ENCODE data around the gene PTPRQ.

- TF ChIP-seq, protein P1, sequence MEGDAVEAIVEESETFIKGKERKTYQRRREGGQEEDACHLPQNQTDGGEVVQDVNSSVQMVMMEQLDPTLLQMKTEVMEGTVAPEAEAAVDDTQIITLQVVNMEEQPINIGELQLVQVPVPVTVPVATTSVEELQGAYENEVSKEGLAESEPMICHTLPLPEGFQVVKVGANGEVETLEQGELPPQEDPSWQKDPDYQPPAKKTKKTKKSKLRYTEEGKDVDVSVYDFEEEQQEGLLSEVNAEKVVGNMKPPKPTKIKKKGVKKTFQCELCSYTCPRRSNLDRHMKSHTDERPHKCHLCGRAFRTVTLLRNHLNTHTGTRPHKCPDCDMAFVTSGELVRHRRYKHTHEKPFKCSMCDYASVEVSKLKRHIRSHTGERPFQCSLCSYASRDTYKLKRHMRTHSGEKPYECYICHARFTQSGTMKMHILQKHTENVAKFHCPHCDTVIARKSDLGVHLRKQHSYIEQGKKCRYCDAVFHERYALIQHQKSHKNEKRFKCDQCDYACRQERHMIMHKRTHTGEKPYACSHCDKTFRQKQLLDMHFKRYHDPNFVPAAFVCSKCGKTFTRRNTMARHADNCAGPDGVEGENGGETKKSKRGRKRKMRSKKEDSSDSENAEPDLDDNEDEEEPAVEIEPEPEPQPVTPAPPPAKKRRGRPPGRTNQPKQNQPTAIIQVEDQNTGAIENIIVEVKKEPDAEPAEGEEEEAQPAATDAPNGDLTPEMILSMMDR (IDR thresholded peaks at IDR 0.05): no peak
- TF ChIP-seq, protein P2, sequence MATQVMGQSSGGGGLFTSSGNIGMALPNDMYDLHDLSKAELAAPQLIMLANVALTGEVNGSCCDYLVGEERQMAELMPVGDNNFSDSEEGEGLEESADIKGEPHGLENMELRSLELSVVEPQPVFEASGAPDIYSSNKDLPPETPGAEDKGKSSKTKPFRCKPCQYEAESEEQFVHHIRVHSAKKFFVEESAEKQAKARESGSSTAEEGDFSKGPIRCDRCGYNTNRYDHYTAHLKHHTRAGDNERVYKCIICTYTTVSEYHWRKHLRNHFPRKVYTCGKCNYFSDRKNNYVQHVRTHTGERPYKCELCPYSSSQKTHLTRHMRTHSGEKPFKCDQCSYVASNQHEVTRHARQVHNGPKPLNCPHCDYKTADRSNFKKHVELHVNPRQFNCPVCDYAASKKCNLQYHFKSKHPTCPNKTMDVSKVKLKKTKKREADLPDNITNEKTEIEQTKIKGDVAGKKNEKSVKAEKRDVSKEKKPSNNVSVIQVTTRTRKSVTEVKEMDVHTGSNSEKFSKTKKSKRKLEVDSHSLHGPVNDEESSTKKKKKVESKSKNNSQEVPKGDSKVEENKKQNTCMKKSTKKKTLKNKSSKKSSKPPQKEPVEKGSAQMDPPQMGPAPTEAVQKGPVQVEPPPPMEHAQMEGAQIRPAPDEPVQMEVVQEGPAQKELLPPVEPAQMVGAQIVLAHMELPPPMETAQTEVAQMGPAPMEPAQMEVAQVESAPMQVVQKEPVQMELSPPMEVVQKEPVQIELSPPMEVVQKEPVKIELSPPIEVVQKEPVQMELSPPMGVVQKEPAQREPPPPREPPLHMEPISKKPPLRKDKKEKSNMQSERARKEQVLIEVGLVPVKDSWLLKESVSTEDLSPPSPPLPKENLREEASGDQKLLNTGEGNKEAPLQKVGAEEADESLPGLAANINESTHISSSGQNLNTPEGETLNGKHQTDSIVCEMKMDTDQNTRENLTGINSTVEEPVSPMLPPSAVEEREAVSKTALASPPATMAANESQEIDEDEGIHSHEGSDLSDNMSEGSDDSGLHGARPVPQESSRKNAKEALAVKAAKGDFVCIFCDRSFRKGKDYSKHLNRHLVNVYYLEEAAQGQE (IDR thresholded peaks at IDR 0.05; ENCODE audit: insufficient read depth in 1 of 2, low read depth in 2 of 2, low read length in 1 of 2): no peak
- no peak for TF ChIP-seq POLR2AphosphoS5 (IDR thresholded peaks at IDR 0.05; ENCODE audit: low read depth, low read length)
These were observed 277.3 kb downstream of the PTPRQ start for GRCh38 chr12:80721326-80721725.

Data from Panc1 (cell line).